ENCODE data around the gene VN1R4.
"Not testable (repeated sequence)": the region's sequence is repeated elsewhere in the genome, so short reads cannot be mapped to it uniquely, and the experiment has no call there.

Gene VN1R4

GRCh38 chr19:53267623-53268022, at the start of gene VN1R4:
Gene VN1R4, minus strand, starts transcription at chr19:53267723. Its CDS starts 58 bp downstream, at chr19:53267665.
- DNase-seq, result not testable (repeated sequence)

- no peak for DNase-seq
These were observed 44.4 kb upstream of the VN1R4 start for GRCh38 chr19:53311897-53312296.

DNA sequence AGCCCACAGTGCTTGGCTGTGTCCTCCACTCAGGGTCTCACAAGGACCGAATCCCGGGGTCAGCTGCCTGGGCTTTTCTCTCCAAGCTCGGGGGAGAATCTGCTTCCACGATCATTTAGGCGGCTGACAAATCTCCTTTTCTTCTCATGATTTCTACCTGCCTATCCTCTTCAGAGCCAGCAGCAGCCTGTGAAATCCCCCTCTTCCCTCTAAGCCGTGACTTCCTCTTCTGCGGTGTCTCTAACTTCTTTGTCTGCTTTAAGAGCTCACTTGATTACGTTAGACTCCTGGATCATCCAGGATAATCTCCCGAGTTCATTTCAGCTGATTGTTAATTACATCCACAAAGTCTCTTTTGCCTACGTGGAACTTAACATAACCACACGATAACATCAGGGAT, 43.5 kb upstream of the VN1R4 start:
- DNase-seq, result no peak

- no peak for DNase-seq
These were observed 40.9 kb upstream of the VN1R4 start for GRCh38 chr19:53308339-53308811.

- not testable (repeated sequence) for DNase-seq
These were observed 33.8 kb upstream of the VN1R4 start for GRCh38 chr19:53301341-53301740.

DNA sequence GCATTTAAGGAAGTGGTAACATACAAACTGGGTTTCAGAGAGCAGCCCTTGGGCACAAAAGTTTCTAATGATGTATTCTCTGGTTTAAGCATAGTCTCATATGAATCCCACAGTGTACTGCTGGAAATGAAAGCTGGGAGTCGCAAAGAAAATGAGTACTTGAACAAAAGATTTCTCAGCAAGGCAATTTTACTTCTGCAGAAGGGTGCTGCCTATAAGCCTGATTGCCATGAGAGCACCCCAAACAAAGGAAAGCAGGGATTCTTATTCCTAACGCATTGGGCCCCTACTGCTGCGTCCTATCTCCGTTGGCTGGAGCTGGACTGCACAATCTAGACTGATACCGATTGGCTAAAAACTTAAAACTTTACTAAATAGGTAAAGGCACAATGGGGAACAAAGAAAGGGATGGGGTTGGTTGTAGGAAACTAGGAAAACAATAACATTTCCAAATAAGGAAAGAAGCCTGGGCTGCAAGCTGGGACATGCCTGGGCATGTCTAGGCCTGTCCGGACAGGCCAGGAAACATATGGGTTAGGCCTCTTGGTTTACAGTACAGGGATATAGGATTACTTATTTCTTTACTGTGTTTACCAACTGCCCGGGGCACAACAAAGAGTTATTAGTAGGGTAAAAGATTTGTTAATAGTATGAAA, 27.4 kb upstream of the VN1R4 start:
- no peak for DNase-seq

- no peak for DNase-seq
These were observed 23.4 kb upstream of the VN1R4 start for GRCh38 chr19:53290758-53291549.

GRCh38 chr19:53285087-53285486, 17.6 kb upstream of the VN1R4 start:
- DNase-seq, result no peak

- not testable (repeated sequence) for DNase-seq
These were observed 14.4 kb upstream of the VN1R4 start for GRCh38 chr19:53281947-53282346.

DNA sequence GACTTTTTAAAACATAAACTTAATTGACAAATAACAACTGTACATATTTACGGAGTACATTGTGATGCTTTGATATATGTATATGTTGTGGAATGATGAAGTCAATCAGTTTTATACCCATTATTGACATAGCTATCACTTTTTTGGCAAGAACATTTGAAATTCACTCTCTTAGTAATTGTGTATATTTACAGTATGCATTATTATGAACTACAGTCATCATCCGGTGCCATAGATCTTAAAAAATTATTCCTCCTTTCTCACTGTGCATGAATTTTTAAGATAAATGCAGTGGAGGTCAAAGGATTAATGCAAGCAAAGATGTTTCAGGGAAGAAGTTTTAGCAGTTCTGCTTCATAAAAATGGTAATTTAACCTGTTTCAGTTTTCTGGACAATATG, 8.0 kb upstream of the VN1R4 start:
- DNase-seq, result no peak

DNA sequence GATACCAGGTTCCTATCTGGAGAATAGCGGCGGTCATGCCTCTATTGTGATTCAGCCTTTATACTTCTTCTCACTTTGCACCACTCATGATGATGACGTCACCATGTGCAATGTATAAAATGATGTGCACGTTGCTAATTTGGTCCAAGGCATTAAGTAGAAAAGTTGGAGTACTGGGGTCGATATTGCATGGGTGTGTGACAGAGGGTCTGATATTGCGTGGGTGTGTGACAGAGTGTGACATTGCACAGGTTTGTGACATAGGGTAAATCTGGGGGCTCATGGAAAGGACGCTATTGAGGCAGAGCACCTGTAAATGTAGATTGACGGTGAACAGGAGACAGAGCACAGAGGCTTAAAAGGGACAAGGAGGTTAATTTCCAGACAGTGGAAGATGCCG, 4.5 kb upstream of the VN1R4 start:
- no peak for DNase-seq

GRCh38 chr19:53269861-53270260, 2.3 kb upstream of the VN1R4 start:
- DNase-seq, result not testable (repeated sequence)

GRCh38 chr19:53257715-53258342, 9.7 kb downstream of the VN1R4 start, which contains the start of gene VN1R2:
Gene VN1R2, plus strand, starts transcription at chr19:53258292. Its CDS starts 84 bp downstream, at chr19:53258376.
- DNase-seq, result not testable (repeated sequence)

DNA sequence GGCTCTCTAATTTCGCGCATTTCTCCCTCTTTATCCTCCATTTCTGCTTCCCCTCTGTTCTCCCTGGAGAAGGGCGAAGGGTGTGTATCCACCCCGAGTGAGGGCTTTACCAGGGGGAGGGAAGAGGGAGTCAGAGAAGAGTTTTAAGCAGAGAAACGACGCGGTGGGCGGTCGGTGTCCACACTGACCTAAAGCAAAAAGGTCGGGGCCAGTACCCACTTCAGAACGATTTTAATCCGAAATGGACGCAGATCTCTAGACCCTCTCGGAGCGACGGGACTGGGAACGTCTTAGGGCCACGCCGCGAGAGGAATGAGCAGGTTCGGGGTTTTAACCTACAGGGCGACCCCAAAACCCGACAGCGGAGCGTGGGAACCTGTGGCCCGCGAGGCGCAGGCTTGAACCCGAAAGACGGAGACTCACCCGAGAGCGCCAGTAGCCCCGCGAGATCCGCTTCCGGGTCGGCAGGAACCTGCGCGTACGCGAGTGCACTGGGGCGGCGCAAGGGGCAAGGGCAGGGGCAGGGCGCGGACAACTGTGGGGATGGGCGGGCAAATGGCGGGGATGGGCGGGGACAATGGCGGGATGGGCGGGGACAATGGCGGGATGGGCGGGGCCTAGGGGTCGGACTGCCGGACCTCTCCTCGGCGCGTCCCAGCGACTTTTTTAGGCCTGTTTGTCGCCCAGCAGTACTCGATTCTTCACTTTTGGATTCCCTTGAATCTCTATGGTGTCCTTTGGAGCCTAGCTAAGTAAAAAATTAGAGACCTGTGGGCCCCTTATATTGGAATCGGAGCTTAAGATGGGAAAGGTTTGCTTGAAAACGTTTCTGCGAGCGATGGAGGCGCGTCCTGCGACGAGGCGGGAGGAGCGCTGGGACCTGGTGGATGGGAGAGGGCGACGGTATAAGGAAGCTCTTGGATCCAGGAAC, 12.8 kb downstream of the VN1R4 start, which contains the start of gene ZNF677:
Gene ZNF677 (minus strand): TSS at position 463 of the 931 bp plus-strand sequence. CDS start 3,323 bp downstream, outside the sequence.
- peak; percentile 83 for DNase-seq

- DNase-seq, result no peak
These were observed 21.0 kb downstream of the VN1R4 start for GRCh38 chr19:53246498-53246897.

DNA sequence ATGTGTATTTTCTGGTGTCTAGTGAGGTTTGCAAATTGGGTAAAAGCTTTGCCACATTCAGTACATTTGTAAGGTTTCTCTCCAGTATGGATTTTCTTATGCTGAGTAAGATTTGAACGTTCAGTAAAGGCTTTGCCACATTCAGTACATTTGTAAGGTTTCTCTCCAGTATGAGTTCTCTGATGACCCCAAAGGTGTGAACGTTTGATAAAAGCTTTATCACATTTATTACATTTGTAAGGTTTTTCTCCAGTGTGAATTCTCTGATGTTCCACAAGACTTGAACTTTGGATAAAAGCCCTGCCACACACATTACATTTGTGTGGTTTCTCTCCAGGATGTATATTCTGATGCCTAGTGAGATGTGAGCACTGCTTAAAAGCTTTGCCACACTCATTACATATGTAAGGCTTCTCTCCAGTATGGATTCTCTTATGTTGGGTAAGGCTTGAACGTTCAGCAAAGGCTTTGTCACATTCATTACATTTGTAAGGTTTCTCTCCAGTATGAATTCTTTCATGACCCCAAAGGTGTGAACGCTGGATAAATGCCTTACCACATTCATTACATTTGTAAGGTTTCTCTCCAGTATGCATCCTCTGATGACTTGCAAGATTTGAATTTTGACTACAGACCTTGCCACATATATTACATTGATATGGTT, 30.3 kb downstream of the VN1R4 start:
- no peak for DNase-seq

DNA sequence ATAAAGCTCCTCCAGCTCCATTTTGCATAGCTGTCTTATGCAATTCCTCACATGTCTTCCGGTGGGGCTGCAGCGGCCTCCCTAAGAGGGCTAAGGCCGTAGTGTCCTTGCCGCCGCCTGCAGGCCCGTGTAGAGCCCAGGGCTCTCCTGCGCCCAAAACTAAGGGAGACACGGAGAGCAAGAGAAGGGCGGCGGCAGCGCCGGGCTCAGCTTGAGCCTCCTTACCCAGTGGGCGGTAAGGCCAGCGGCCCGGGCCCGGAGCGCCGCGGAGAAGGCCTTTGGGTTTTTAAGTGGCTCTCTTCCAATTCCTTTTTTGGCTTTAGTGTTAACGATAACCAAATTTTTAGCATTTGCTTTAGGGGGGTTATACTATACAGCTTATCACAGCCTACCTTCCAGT, 42.9 kb downstream of the VN1R4 start:
- DNase-seq, result no peak

- not testable (repeated sequence) for DNase-seq
These were observed 44.8 kb downstream of the VN1R4 start for GRCh38 chr19:53222716-53223115.

Data from stimulated activated CD4-positive, alpha-beta T cell treated with anti-CD3 and anti-CD28 coated beads, Interleukin-4, amount 100 ng/mL, for 1 hour (primary cell).